Measurements from ENCODE around the gene PCDHB4. TPM values are rescaled to one million over a fixed set of nuclear protein-coding genes. Genes with fewer than 3 reads are reported as not detected.
A peak's percentile ranks its signal among the peaks of the same experiment; 100 is the strongest.

PCDHB4 gene
- total and polyA plus RNA-seq, 2 of the 4 experiments (the other 2 are of a cell fraction) = 0.03 TPM; not detected in 1

GRCh38 chr5:141100243-141100805 lies 21.3 kb upstream of the PCDHB4 start, which contains the start of gene PCDHB3:
TSS of gene PCDHB3 (plus strand) at chr5:141100473. CDS start at chr5:141100650, 177 bp downstream.
- Histone ChIP-seq H2BK20ac (ENCODE audit: low read depth, low read length) (no peak within 1 kb of the TSS), H3K9ac (ENCODE audit: low read depth, low read length) (no peak within 1 kb of the TSS), H4K91ac (ENCODE audit: insufficient read depth, low read depth, low read length) (no peak within 1 kb of the TSS), H2AFZ (replicated peaks; ENCODE audit: low read length, poor library complexity) (no peak within 1 kb of the TSS), H2AK5ac (ENCODE audit: low read depth, low read length) (no peak within 1 kb of the TSS), H3K27me3 (ENCODE audit: control insufficient read depth, insufficient read depth, low read length) (no peaks in the 10 kb centered on the region), H3K4me1 (ENCODE audit: control insufficient read depth, insufficient read depth, low read length) (no peaks in the 10 kb centered on the region), H2BK5ac (ENCODE audit: low read depth, low read length, poor library complexity, severe bottlenecking) (no peak within 1 kb of the TSS), H4K8ac (ENCODE audit: low read depth in 2 of 2, low read length in 2 of 2) (no peak within 1 kb of the TSS), H3K23ac (ENCODE audit: low read depth, low read length) (no peak within 1 kb of the TSS), H4K5ac (ENCODE audit: low read depth, low read length) (no peak within 1 kb of the TSS), H3K36me3 (ENCODE audit: control insufficient read depth, insufficient read depth, low read length) (no peaks in the 10 kb centered on the region), H3K4me3 (ENCODE audit: insufficient read depth, low read depth, low read length) (0 out of 2 replicates have a peak within 1 kb of the TSS, but pooled peaks have one; percentile 28), H2AK9ac (replicated peaks; ENCODE audit: low read depth, low read length, poor library complexity) (no peak within 1 kb of the TSS), H3K9me1 (ENCODE audit: insufficient read depth, low read length) (no peaks in the 10 kb centered on the region), H4K20me1 (ENCODE audit: insufficient read depth, low read length) (no peaks in the 10 kb centered on the region), H3K14ac (replicated peaks; ENCODE audit: low read depth, low read length) (no peak within 1 kb of the TSS), H3K4me2 (ENCODE audit: low read depth, low read length) (no peak within 1 kb of the TSS), H3K18ac (ENCODE audit: low read depth, low read length) (no peak within 1 kb of the TSS), H2BK120ac (ENCODE audit: low read depth, low read length) (no peak within 1 kb of the TSS), H3K4ac (ENCODE audit: low read depth, low read length) (no peak within 1 kb of the TSS), H2BK15ac (ENCODE audit: low read depth, low read length) (no peak within 1 kb of the TSS), H3K27ac (ENCODE audit: insufficient read depth, low read length) (no peak within 1 kb of the TSS), H3K79me1 (ENCODE audit: low read depth in 1 of 2, low read length in 2 of 2) (no peaks in the 10 kb centered on the region), H3K9me3 (ENCODE audit: control insufficient read depth, insufficient read depth, low read length) (peaks cover 18% of the 10 kb centered on the region), H3K56ac (ENCODE audit: extremely low read depth, insufficient read depth, low read length) (no peak within 1 kb of the TSS)
- intact Hi-C loops (cut with micrococcal nuclease) (no loop called here), dilution Hi-C loops (cut with HindIII; ENCODE audit: low sequenced_read_pairs, unreplicated experiment) (no loop called here), in situ Hi-C loops (cut with MboI; ENCODE audit: low sequenced_read_pairs) (no loop called here)
- POLR2A ChIA-PET (ENCODE audit: unreplicated experiment) = no interaction called here
- TF ChIP-seq, protein P1, sequence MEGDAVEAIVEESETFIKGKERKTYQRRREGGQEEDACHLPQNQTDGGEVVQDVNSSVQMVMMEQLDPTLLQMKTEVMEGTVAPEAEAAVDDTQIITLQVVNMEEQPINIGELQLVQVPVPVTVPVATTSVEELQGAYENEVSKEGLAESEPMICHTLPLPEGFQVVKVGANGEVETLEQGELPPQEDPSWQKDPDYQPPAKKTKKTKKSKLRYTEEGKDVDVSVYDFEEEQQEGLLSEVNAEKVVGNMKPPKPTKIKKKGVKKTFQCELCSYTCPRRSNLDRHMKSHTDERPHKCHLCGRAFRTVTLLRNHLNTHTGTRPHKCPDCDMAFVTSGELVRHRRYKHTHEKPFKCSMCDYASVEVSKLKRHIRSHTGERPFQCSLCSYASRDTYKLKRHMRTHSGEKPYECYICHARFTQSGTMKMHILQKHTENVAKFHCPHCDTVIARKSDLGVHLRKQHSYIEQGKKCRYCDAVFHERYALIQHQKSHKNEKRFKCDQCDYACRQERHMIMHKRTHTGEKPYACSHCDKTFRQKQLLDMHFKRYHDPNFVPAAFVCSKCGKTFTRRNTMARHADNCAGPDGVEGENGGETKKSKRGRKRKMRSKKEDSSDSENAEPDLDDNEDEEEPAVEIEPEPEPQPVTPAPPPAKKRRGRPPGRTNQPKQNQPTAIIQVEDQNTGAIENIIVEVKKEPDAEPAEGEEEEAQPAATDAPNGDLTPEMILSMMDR (conservative IDR thresholded peaks at IDR 0.05; ENCODE audit: low read depth, low read length) = peak; percentile 20; the same call in 1 of the 2 replicates
- no peak for TF ChIP-seq FOS (IDR thresholded peaks at IDR 0.05; ENCODE audit: low read depth, low read length)
- no TSS peak for BruUV-seq (replicated peaks)
- CTCF ChIA-PET = no interaction called here
- 11% methylated on average over 5 of the region's 19 CpGs; no CpG with 5 or more reads in 1 of the 2 experiments for WGBS, 2 experiments (ENCODE audit: extremely low coverage in 2 of 2, insufficient read length in 1 of 2)
- ATAC-seq (ENCODE audit: low read depth) (no peak), DNase-seq (peak; percentile 16)
